Aorta (tissue), 5 donors: ENCODE measurements around the gene USP9X. TPM values are rescaled to one million over a fixed set of nuclear protein-coding genes. Genes with fewer than 3 reads are reported as not detected.
"Not testable (repeated sequence)": the region's sequence is repeated elsewhere in the genome, so short reads cannot be mapped to it uniquely, and the experiment has no call there.

Experiments
- ATAC-seq: fragments of 200-7000 bp; cut with Tn5 transposase; one replicate; pipeline ENCODE4 v1.9.1; 2022; ENCODE audit warnings: moderate library complexity; ENCODE audit not compliant: low FRiP score
- DNase-seq, 2 donors: peaks; one replicate each; pipeline ENCODE4 v3.0.0-alpha.2; 2020
- H3K27ac ChIP-seq, 2 donors: one replicate each; pipeline ENCODE4 v1.5.1; 2013; ENCODE audit warnings: low read length in 2 of 2, mild to moderate bottlenecking in 2 of 2, moderate library complexity in 2 of 2, control low read depth in 1 of 2, inconsistent platforms in 1 of 2, low read depth in 1 of 2
- H3K27me3 ChIP-seq, 2 donors: one replicate each; pipeline ENCODE4 v1.6.1; 2013; ENCODE audit warnings: control low read depth in 1 of 2, low read length in 1 of 2, mild to moderate bottlenecking in 1 of 2, moderate library complexity in 1 of 2; ENCODE audit not compliant: insufficient read depth in 2 of 2, control insufficient read depth in 1 of 2
- H3K36me3 ChIP-seq, 2 donors: one replicate each; pipeline ENCODE4 v1.6.1; 2013; ENCODE audit warnings: control low read depth in 1 of 2, low read length in 1 of 2, mild to moderate bottlenecking in 1 of 2; ENCODE audit not compliant: insufficient read depth in 2 of 2, control insufficient read depth in 1 of 2
- H3K4me1 ChIP-seq, 2 donors: one replicate each; pipeline ENCODE4 v1.6.1; 2013; ENCODE audit warnings: low read length in 2 of 2, control low read depth in 1 of 2, mild to moderate bottlenecking in 1 of 2, moderate library complexity in 1 of 2; ENCODE audit not compliant: insufficient read depth in 2 of 2, control insufficient read depth in 1 of 2
- H3K4me3 ChIP-seq, 2 donors: one replicate each; pipeline ENCODE4 v1.5.1; 2013; ENCODE audit warnings: low read length in 2 of 2, control low read depth in 1 of 2, mild to moderate bottlenecking in 1 of 2
- H3K9me3 ChIP-seq: one replicate; pipeline ENCODE4 v1.6.1; 2013; ENCODE audit warnings: mild to moderate bottlenecking, low read length; ENCODE audit not compliant: control insufficient read depth
- WGBS, 2 donors: extraction: QIAGEN DNeasy Blood & Tissue Kit; methylation state at CpG; one replicate each; pipeline ENCODE4 v1.1.7; 2013; 5-methylcytosine and 5-hydroxymethylcytosine counted together
- intact Hi-C, 2 donors: fragments of 100-400 bp; cut with DNase I; formaldehyde crosslinking; loops; one replicate each; pipeline versions ENCODE4 v1.14.2 to v1.15.0; 2022
- polyA plus RNA-seq, 2 donors: library from polyadenylated mRNA; stranded (reverse); fragments of 200-250 nt; gene quantifications; one replicate each; pipeline ENCODE4 v1.2.3, GENCODE V29; 2013
- total RNA-seq, 2 donors: library from RNA; stranded (reverse); fragmentation: NEBNext Ultra II Directional; extraction: Animal tissue kit (Norgen Biotek cat#: 25700); gene quantifications; one replicate each; pipeline ENCODE4 v1.2.1, GENCODE V29; 2021
- donor health status: healthy with polysubstance abuse.
- donor health status: Bipolar disorder and iron deficiency.
- donor health status: DM: no; HTN: no; CAD: no.
- donor health status: DM: no; HTN: no; CAD: no.
- donor health status: DM: yes; HTN: yes; CAD: no.

USP9X gene
- total and polyA plus RNA-seq, 4 donors = 7.8 to 91.4 (median 51.1) TPM

GRCh38 chrX:41145920-41146608, 60.8 kb downstream of the USP9X start:
- ATAC-seq = no peak
- no peaks in the 10 kb centered on the region for H3K36me3 ChIP-seq
- no peak overlapping the region for H3K27ac ChIP-seq
- H3K27me3 ChIP-seq = no peaks in the 10 kb centered on the region
- no peaks in the 10 kb centered on the region for H3K9me3 ChIP-seq
- DNase-seq = no peak
- H3K4me1 ChIP-seq = no peaks in the 10 kb centered on the region
- no peak overlapping the region for H3K4me3 ChIP-seq
- 89 to 97% methylated on average over 2 of the region's 2 CpGs for WGBS, 2 donors
- intact Hi-C loops = no loop called here

- H3K27me3 ChIP-seq = no peaks in the 10 kb centered on the region
- DNase-seq = no peak
- intact Hi-C loops = no loop called here
- no peaks in the 10 kb centered on the region for H3K4me1 ChIP-seq
- 42 to 79% methylated on average over 4 of the region's 4 CpGs for WGBS, 2 donors
- no peaks in the 10 kb centered on the region for H3K9me3 ChIP-seq
- no peaks in the 10 kb centered on the region for H3K36me3 ChIP-seq
- H3K4me3 ChIP-seq = no peak overlapping the region
- H3K27ac ChIP-seq = no peak overlapping the region
- no peak for ATAC-seq
These were observed 63.3 kb downstream of the USP9X start for GRCh38 chrX:41148553-41148952.

DNA sequence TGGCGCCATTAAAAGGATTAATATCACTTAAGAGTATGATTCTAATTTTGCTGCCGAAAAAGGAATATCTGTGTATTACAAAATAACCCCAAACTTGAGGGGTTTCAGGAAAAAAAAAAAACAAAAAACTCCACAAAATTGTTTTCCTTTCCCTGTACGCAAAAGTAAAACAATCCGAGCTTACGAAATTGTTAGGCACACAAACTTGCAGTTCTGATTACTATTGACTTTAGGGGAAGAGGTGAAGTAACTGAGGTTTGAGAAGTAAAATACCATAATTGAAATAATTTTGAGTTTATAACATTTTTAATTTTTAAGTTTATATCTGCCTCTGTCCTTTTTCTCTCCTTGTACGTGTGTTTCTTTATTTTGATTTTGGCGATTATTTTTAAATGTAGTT, 64.8 kb downstream of the USP9X start:
- 72 to 86% methylated on average over 7 of the region's 7 CpGs for WGBS, 2 donors

DNA sequence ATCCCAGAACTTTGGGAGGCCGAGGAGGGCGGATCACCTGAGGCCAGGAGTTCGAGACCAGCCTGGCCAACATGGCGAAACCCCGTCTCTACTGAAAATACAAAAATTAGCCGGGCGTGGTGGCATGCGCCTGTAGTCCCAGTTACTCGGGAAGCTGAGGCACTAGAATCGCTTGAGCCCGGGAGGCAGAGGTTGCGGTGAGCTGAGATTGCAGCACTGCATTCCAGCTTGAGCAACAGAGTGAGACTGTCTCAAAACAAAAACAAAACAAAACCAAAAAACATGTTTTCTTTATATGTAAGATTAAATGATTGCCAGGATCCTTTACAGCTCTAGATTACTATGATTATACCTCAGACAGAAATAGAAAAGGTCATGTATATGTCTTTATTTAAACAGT, 66.5 kb downstream of the USP9X start:
- H3K4me3 ChIP-seq, intact Hi-C loops, H3K9me3 ChIP-seq, H3K27me3 ChIP-seq, H3K4me1 ChIP-seq, H3K36me3 ChIP-seq, H3K27ac ChIP-seq, DNase-seq, ATAC-seq: not testable (repeated sequence)
- 90 to 91% methylated on average over 12 of the region's 12 CpGs for WGBS, 2 donors

More for the DNA sequence above, 64.8 kb downstream of the USP9X start:
- no peaks in the 10 kb centered on the region for H3K27me3 ChIP-seq
- DNase-seq (no peak), ATAC-seq (no peak)
- no peak overlapping the region for H3K4me3 ChIP-seq
- no peaks in the 10 kb centered on the region for H3K36me3 ChIP-seq
- intact Hi-C loops = no loop called here
- no peaks in the 10 kb centered on the region for H3K4me1 ChIP-seq
- no peak overlapping the region for H3K27ac ChIP-seq
- no peaks in the 10 kb centered on the region for H3K9me3 ChIP-seq

DNA sequence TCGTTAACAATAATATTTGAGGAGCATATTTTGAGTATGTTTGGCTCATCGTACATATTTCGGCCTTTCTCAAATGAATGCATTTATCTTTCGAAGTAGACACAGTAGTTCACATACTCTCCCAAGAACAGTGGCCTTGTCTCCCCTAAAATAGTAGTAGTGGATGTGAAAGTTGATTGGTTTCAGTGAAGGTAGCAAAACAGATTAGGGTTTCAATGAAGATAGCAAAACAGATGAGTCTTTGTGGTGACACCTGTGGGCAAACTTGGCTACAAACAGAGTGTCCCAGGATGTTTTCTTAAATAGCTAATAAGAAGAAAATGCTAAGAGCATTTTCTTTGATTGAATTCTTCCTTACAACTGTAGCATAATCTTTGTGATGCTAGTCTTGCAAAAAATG, 67.0 kb downstream of the USP9X start:
- ATAC-seq (no peak), DNase-seq (no peak)
- no peak overlapping the region for H3K4me3 ChIP-seq
- peaks cover 0 to 3% of the 10 kb centered on the region in 2 donors for H3K36me3 ChIP-seq
- H3K27ac ChIP-seq = no peak overlapping the region
- intact Hi-C loops = no loop called here
- H3K4me1 ChIP-seq = no peaks in the 10 kb centered on the region
- no peaks in the 10 kb centered on the region for H3K9me3 ChIP-seq
- H3K27me3 ChIP-seq = no peaks in the 10 kb centered on the region
- WGBS, 2 donors = 97 to 98% methylated on average over 4 of the region's 4 CpGs

- no peak overlapping the region for H3K4me3 ChIP-seq
- ATAC-seq = no peak
- no peak overlapping the region for H3K27ac ChIP-seq
- no peaks in the 10 kb centered on the region for H3K4me1 ChIP-seq
- WGBS, 2 donors = 73 to 84% methylated on average over 2 of the region's 2 CpGs
- intact Hi-C loops = no loop called here
- H3K27me3 ChIP-seq = no peaks in the 10 kb centered on the region
- no peak for DNase-seq
- peaks cover 0 to 3% of the 10 kb centered on the region in 2 donors for H3K36me3 ChIP-seq
- no peaks in the 10 kb centered on the region for H3K9me3 ChIP-seq
These were observed 68.2 kb downstream of the USP9X start for GRCh38 chrX:41153448-41153847.

DNA sequence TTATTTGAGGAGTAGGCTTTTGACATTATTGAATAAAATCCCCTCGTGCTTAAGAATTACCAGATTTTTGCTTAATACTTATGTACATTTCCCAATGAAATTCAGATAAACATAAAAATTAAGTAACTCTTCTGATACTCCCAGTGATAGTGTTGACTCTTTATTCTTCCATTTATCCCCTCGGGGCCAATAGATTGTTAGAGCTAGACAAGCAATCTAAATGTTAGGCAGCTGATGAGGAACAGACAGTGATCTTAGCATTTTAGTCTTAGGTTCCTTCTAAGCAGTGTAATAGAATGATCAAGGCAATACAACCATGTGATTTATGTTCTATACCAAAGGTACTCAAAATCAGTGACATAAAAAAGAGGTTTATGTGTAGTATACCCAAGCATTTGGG, 68.7 kb downstream of the USP9X start:
- WGBS, 2 donors = 92% methylated on average over 2 of the region's 2 CpGs
- Histone ChIP-seq H3K9me3 (no peaks in the 10 kb centered on the region), H3K27ac (no peak overlapping the region), H3K27me3 (no peaks in the 10 kb centered on the region), H3K36me3 (peaks cover 0 to 3% of the 10 kb centered on the region in 2 donors), H3K4me1 (no peaks in the 10 kb centered on the region), H3K4me3 (no peak overlapping the region)
- intact Hi-C loops = no loop called here
- DNase-seq = no peak
- no peak for ATAC-seq

DNA sequence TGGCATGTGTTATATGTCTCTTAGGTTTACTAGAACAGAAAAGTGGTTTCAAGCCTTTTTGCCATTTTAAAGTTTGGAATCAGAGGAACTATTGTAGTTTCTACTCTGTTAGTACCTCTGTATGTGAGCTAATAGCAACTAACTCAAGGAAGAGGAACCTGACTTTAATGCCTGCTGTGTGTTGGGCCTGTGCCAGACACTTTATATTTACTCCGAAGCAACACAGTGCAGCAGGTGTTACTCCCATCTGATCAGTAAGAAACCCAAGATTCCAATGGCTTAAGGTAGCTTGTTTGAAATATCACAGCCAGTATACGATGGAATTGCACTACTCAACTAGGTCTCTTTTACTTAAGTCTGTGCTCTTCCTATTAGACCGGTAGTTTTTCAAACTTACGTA, 79.2 kb downstream of the USP9X start:
- Histone ChIP-seq H3K36me3 (no peaks in the 10 kb centered on the region), H3K4me1 (no peaks in the 10 kb centered on the region), H3K4me3 (no peak overlapping the region), H3K27me3 (no peaks in the 10 kb centered on the region), H3K27ac (no peak overlapping the region), H3K9me3 (no peaks in the 10 kb centered on the region)
- DNase-seq = no peak
- 86 to 91% methylated on average over 4 of the region's 4 CpGs for WGBS, 2 donors
- no peak for ATAC-seq
- intact Hi-C loops = no loop called here

DNA sequence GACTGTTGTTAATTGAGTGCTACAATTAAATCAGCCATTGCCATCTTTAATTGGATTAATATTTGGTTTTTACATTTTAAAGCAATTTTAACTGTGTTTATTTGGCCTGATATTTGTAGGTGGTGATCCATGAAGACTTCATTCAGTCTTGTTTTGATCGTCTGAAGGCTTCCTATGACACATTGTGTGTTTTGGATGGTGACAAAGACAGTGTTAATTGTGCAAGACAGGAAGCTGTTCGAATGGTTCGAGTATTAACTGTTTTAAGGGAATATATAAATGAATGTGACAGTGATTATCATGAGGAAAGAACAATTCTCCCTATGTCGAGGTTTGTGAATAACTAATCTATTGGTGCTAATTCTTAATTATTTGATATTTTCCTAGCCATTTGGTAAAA, 82.6 kb downstream of the USP9X start:
- Histone ChIP-seq H3K27ac (no peak overlapping the region), H3K4me3 (no peak overlapping the region)
- WGBS, 2 donors = 51 to 69% methylated on average over 4 of the region's 4 CpGs

More for the DNA sequence above, 82.6 kb downstream of the USP9X start:
- no peaks in the 10 kb centered on the region for H3K27me3 ChIP-seq
- H3K9me3 ChIP-seq = no peaks in the 10 kb centered on the region
- DNase-seq (no peak), ATAC-seq (no peak)
- no peaks in the 10 kb centered on the region for H3K36me3 ChIP-seq
- H3K4me1 ChIP-seq = no peaks in the 10 kb centered on the region
- intact Hi-C loops = no loop called here
